CD4-positive, alpha-beta T cell treated with Interleukin-6 at 100 ng/mL for 8 hours (primary cell): Measurements from ENCODE around the gene NAALADL1.
"Not testable (repeated sequence)": the region's sequence is repeated elsewhere in the genome, so short reads cannot be mapped to it uniquely, and the experiment has no call there.

Source experiments
- DNase-seq: peaks from one replicate; pipeline ENCODE4 v3.0.0-alpha.2; 2020; ENCODE audit warnings: mixed read lengths, low spot score

Gene NAALADL1

GRCh38 chr11:65047581-65048422 lies 10.6 kb downstream of the NAALADL1 start:
- DNase-seq, result peak; percentile 12

GRCh38 chr11:65045728-65046127 lies 12.6 kb downstream of the NAALADL1 start:
- no peak for DNase-seq

GRCh38 chr11:65045061-65045460 lies 13.3 kb downstream of the NAALADL1 start:
- DNase-seq, result no peak

GRCh38 chr11:65043881-65044501 lies 14.4 kb downstream of the NAALADL1 start:
- DNase-seq, result no peak

GRCh38 chr11:65042891-65043290 lies 15.5 kb downstream of the NAALADL1 start:
- DNase-seq, result no peak

- DNase-seq, result peak; percentile 87
Measured at GRCh38 chr11:65040847-65041622, 17.3 kb downstream of the NAALADL1 start, which contains the start of gene SAC3D1. TSS of gene SAC3D1 (plus strand) at chr11:65041210. CDS start at chr11:65041293, 83 bp downstream.

GRCh38 chr11:65040520-65040846 lies 17.9 kb downstream of the NAALADL1 start:
- no peak for DNase-seq

- no peak for DNase-seq
Measured at GRCh38 chr11:65036931-65037330, 21.4 kb downstream of the NAALADL1 start.

GRCh38 chr11:65035579-65035978 lies 22.8 kb downstream of the NAALADL1 start:
- DNase-seq, result no peak

GRCh38 chr11:65034423-65034822 lies 23.9 kb downstream of the NAALADL1 start:
- DNase-seq, result no peak

- DNase-seq, result no peak
Measured at GRCh38 chr11:65032216-65032615, 26.1 kb downstream of the NAALADL1 start.

GRCh38 chr11:65027213-65028067 lies 30.9 kb downstream of the NAALADL1 start, which contains the start of gene SNX15:
TSS of gene SNX15 (plus strand) at chr11:65027439. CDS start at chr11:65027538, 99 bp downstream.
- DNase-seq, result peak; percentile 94

- DNase-seq, result no peak
Measured at GRCh38 chr11:65026810-65027209, 31.5 kb downstream of the NAALADL1 start.

- DNase-seq, result not testable (repeated sequence)
Measured at GRCh38 chr11:65023502-65023901, 34.9 kb downstream of the NAALADL1 start.

GRCh38 chr11:65021509-65021908 lies 36.8 kb downstream of the NAALADL1 start:
- DNase-seq, result no peak

GRCh38 chr11:65021003-65021402 lies 37.4 kb downstream of the NAALADL1 start:
- no peak for DNase-seq

- no peak for DNase-seq
Measured at GRCh38 chr11:65019824-65020223, 38.5 kb downstream of the NAALADL1 start.

GRCh38 chr11:65017937-65018336 lies 40.4 kb downstream of the NAALADL1 start:
- DNase-seq, result no peak

- DNase-seq, result no peak
Measured at GRCh38 chr11:65016705-65017104, 41.6 kb downstream of the NAALADL1 start.

- no peak for DNase-seq
Measured at GRCh38 chr11:65014726-65015227, 43.6 kb downstream of the NAALADL1 start.
